Measurements from ENCODE around the gene TENT5C. TPM values are rescaled to one million over a fixed set of nuclear protein-coding genes. Genes with fewer than 3 reads are reported as not detected.

The TENT5C gene
- total and polyA plus RNA-seq, 9 of the 15 experiments (the other 6 are each of a cell fraction or from before 2014, with no cell fraction given) = 1.8 to 7.7 (median 4.0) TPM

DNA sequence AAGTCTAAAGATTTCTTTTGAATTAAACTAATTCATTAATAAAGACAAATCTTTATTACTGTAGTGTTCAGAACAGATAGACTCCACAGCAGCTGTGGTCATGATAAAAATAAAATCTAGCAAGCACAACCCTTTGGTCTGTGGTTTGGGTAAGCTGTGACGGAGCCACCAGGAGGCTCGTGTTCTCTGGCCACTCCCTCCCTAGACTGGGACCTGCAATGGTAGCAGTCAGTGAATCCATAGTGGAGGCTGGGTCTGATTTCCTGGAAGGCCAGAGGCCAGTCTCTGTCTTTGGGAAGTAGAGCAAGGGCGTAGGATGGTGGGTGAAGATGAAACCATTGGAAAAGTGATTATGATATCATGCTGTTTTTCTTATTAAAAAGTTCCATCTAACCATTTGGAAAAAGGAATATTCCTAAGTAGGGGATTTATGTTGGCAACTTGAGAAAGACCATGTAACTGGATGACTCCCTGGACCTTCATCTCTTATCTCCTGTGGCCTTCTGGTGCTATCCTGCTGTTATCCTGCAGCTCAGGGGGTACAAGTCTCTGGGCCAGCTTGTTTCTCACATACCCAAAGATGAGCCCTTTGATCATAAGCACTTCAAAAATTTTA, 39.0 kb downstream of the TENT5C start (continued):
- TF ChIP-seq, protein P1, sequence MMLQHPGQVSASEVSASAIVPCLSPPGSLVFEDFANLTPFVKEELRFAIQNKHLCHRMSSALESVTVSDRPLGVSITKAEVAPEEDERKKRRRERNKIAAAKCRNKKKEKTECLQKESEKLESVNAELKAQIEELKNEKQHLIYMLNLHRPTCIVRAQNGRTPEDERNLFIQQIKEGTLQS (IDR thresholded peaks at IDR 0.05) = peak; percentile 63; the same call in 1 of the 2 replicates
- TF ChIP-seq, protein P1 (CRISPR knock-in tag; conservative IDR thresholded peaks at IDR 0.05) = no peak
- TF ChIP-seq ZNF668 (CRISPR knock-in tag; IDR thresholded peaks at IDR 0.05) = no peak
- TF ChIP-seq SRSF1 (IDR thresholded peaks at IDR 0.05; ENCODE audit: low read depth, low read length) = no peak
- TF ChIP-seq, protein P2, sequence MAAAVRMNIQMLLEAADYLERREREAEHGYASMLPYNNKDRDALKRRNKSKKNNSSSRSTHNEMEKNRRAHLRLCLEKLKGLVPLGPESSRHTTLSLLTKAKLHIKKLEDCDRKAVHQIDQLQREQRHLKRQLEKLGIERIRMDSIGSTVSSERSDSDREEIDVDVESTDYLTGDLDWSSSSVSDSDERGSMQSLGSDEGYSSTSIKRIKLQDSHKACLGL (CRISPR knock-in tag; IDR thresholded peaks at IDR 0.05; ENCODE audit: borderline replicate concordance, poor library complexity, severe bottlenecking) = no peak
- TF ChIP-seq, protein P3, sequence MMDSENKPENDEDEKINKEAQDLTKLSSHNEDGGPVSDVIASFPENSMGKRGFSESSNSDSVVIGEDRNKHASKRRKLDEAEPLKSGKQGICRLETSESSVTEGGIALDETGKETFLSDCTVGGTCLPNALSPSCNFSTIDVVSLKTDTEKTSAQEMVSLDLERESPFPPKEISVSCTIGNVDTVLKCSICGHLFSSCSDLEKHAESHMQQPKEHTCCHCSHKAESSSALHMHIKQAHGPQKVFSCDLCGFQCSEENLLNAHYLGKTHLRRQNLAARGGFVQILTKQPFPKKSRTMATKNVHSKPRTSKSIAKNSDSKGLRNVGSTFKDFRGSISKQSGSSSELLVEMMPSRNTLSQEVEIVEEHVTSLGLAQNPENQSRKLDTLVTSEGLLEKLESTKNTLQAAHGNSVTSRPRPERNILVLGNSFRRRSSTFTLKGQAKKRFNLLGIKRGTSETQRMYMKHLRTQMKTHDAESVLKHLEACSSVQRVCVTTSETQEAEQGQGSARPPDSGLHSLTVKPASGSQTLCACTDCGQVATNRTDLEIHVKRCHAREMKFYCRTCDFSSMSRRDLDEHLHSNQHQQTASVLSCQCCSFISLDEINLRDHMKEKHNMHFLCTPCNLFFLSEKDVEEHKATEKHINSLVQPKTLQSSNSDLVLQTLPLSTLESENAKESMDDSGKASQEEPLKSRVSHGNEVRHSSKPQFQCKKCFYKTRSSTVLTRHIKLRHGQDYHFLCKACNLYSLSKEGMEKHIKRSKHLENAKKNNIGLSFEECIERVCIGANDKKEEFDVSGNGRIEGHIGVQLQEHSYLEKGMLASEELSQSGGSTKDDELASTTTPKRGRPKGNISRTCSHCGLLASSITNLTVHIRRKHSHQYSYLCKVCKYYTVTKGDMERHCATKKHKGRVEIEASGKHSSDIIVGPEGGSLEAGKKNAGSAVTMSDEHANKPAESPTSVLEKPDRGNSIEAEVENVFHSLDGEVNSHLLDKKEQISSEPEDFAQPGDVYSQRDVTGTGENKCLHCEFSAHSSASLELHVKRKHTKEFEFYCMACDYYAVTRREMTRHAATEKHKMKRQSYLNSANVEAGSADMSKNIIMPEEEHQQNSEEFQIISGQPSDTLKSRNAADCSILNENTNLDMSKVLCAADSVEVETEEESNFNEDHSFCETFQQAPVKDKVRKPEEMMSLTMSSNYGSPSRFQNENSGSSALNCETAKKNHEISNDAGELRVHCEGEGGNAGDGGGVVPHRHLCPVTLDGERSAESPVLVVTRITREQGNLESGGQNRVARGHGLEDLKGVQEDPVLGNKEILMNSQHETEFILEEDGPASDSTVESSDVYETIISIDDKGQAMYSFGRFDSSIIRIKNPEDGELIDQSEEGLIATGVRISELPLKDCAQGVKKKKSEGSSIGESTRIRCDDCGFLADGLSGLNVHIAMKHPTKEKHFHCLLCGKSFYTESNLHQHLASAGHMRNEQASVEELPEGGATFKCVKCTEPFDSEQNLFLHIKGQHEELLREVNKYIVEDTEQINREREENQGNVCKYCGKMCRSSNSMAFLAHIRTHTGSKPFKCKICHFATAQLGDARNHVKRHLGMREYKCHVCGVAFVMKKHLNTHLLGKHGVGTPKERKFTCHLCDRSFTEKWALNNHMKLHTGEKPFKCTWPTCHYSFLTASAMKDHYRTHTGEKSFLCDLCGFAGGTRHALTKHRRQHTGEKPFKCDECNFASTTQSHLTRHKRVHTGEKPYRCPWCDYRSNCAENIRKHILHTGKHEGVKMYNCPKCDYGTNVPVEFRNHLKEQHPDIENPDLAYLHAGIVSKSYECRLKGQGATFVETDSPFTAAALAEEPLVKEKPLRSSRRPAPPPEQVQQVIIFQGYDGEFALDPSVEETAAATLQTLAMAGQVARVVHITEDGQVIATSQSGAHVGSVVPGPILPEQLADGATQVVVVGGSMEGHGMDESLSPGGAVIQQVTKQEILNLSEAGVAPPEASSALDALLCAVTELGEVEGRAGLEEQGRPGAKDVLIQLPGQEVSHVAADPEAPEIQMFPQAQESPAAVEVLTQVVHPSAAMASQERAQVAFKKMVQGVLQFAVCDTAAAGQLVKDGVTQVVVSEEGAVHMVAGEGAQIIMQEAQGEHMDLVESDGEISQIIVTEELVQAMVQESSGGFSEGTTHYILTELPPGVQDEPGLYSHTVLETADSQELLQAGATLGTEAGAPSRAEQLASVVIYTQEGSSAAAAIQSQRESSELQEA (IDR thresholded peaks at IDR 0.05; ENCODE audit: low read depth) = no peak
- TF ChIP-seq, protein P4, sequence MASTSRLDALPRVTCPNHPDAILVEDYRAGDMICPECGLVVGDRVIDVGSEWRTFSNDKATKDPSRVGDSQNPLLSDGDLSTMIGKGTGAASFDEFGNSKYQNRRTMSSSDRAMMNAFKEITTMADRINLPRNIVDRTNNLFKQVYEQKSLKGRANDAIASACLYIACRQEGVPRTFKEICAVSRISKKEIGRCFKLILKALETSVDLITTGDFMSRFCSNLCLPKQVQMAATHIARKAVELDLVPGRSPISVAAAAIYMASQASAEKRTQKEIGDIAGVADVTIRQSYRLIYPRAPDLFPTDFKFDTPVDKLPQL (IDR thresholded peaks at IDR 0.05; ENCODE audit: extremely low read depth, insufficient read length) = no peak
- TF ChIP-seq TAF9B (IDR thresholded peaks at IDR 0.05; ENCODE audit: partially characterized antibody) = no peak
- TF ChIP-seq ZNF197 (CRISPR knock-in tag; IDR thresholded peaks at IDR 0.05; ENCODE audit: low read depth) = 0 out of 2 replicates have a peak, but pooled peaks have one; percentile 21
- no peak for TF ChIP-seq ZNF121 (CRISPR knock-in tag; conservative IDR thresholded peaks at IDR 0.05)
- TF ChIP-seq, protein P5, sequence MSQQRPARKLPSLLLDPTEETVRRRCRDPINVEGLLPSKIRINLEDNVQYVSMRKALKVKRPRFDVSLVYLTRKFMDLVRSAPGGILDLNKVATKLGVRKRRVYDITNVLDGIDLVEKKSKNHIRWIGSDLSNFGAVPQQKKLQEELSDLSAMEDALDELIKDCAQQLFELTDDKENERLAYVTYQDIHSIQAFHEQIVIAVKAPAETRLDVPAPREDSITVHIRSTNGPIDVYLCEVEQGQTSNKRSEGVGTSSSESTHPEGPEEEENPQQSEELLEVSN (IDR thresholded peaks at IDR 0.05; ENCODE audit: borderline replicate concordance in 1 of 2, extremely low read depth in 1 of 2, insufficient read depth in 1 of 2, insufficient read length in 1 of 2, low read depth in 1 of 2, low read length in 1 of 2, poor library complexity in 1 of 2, severe bottlenecking in 1 of 2) = peak in 1 of 2 experiments; percentile 20
- TF ChIP-seq NCOA1 (IDR thresholded peaks at IDR 0.05; ENCODE audit: low read depth) = peak; percentile 32
- TF ChIP-seq NBN (IDR thresholded peaks at IDR 0.05; ENCODE audit: low read depth) = peak; percentile 79
- TF ChIP-seq ZNF444 (CRISPR knock-in tag; IDR thresholded peaks at IDR 0.05) = no peak
- no peak for TF ChIP-seq OTX1 (CRISPR knock-in tag; IDR thresholded peaks at IDR 0.05)
- no peak for TF ChIP-seq HDAC6 (IDR thresholded peaks at IDR 0.05; ENCODE audit: low read depth, low read length)

Data from K562 (cell line).